HepG2 (cell line): ENCODE measurements around the gene MICALL2. TPM values are rescaled to one million over a fixed set of nuclear protein-coding genes. Genes with fewer than 3 reads are reported as not detected.

Experiments used
- ATAC-seq: fragments of 200-7000 bp; cut with Tn5 transposase; 3 replicates; pipeline ENCODE4 v1.9.1; 2020; ENCODE audit warnings: mild to moderate bottlenecking, moderate library complexity
- BruUV-seq: library from RNA; stranded (reverse); fragments of 400-500 nt; replicated peaks from 2 replicates; lab custom pipeline; 2021; lab: Mats Ljungman, UMichigan
- CTCF ChIA-PET: fragments of 300-600 bp; formaldehyde crosslinking; extraction: SDS; loops from one replicate; lab custom pipeline; 2021; ENCODE audit warnings: low total read pairs, inconsistent platforms, low intra/inter-chr PET ratio; lab: Yijun Ruan, JAX
- POLR2A ChIA-PET: fragments of 350-600 bp; sonication (Branson Sonifier 250); formaldehyde crosslinking; loops from one replicate; lab custom pipeline; 2020; ENCODE audit warnings: antibody characterized with exemption, inconsistent platforms; lab: Yijun Ruan, JAX
- DNase-seq: peaks from one replicate; pipeline ENCODE4 v3.0.0-alpha.2; 2015; ENCODE audit warnings: low spot score
- FAIRE-seq: peaks from 3 replicates; lab custom pipeline; 2011; peaks lifted over from hg19 to GRCh38; lab: Jason Lieb, UNC
- H2AFZ ChIP-seq: one replicate; pipeline ENCODE4 v1.6.1; 2011; ENCODE audit warnings: low read length, inconsistent platforms
- H3K27ac ChIP-seq: fragments of 300-600 bp; 3 replicates; pipeline ENCODE4 v1.8.0; 2011; ENCODE audit warnings: mixed run types, mild to moderate bottlenecking, mixed read lengths, low read length, inconsistent platforms; ENCODE audit not compliant: insufficient read depth; ENCODE audit errors: extremely low read length
- H3K27me3 ChIP-seq, 2 experiments: fragments of 200-600 bp in 1 of 2; 2 replicates in 1 of 2; 3 replicates in 1 of 2; pipeline versions ENCODE4 v1.6.0 to v1.8.0; 2011; ENCODE audit warnings: low read length in 2 of 2, mild to moderate bottlenecking in 2 of 2, moderate library complexity in 2 of 2, inconsistent platforms in 1 of 2; ENCODE audit not compliant: insufficient read depth in 2 of 2, control insufficient read depth in 1 of 2
- H3K36me3 ChIP-seq, 2 experiments: fragments of 200-600 bp in 1 of 2; replicated peaks in 1 of 2; 2 replicates in 1 of 2; 3 replicates in 1 of 2; pipeline versions ENCODE4 v1.5.1 to v1.8.0; 2011; ENCODE audit warnings: low read length in 2 of 2, inconsistent platforms in 1 of 2; ENCODE audit not compliant: insufficient read depth in 2 of 2, control insufficient read depth in 1 of 2
- H3K4me1 ChIP-seq: 2 replicates; pipeline ENCODE4 v1.5.1; 2012; ENCODE audit warnings: low read length, inconsistent platforms; ENCODE audit not compliant: insufficient read depth
- H3K4me2 ChIP-seq: 2 replicates; pipeline ENCODE4 v1.6.0; 2011; ENCODE audit warnings: low read depth, low read length, inconsistent platforms
- H3K4me3 ChIP-seq, 3 experiments: fragments of 200-600 bp in 1 of 3; sonication (generic), shearing (Covaris generic) in 1 of 3; replicated peaks in 1 of 3; 2 replicates each; pipeline ENCODE4 v1.5.1; 2011 to 2016; ENCODE audit warnings: low read length in 3 of 3, inconsistent platforms in 2 of 3, low read depth in 2 of 3, mild to moderate bottlenecking in 2 of 3, control low read depth in 1 of 3, mixed read lengths in 1 of 3; ENCODE audit not compliant: insufficient read depth in 1 of 3
- H3K79me2 ChIP-seq: one replicate; pipeline ENCODE4 v1.6.1; 2011; ENCODE audit warnings: low read length, inconsistent platforms; ENCODE audit not compliant: insufficient read depth
- H3K9ac ChIP-seq: 2 replicates; pipeline ENCODE4 v1.6.0; 2011; ENCODE audit warnings: mild to moderate bottlenecking, low read depth, low read length, inconsistent platforms; ENCODE audit not compliant: insufficient read depth
- H3K9me3 ChIP-seq: 2 replicates; pipeline ENCODE4 v1.5.1; 2012; ENCODE audit warnings: mild to moderate bottlenecking, low read length
- H4K20me1 ChIP-seq: 2 replicates; pipeline ENCODE4 v1.6.0; 2011; ENCODE audit warnings: inconsistent platforms, mild to moderate bottlenecking, low read length, moderate library complexity; ENCODE audit not compliant: insufficient read depth
- EEA1 ChIP-seq: sonication (generic); formaldehyde crosslinking; IDR thresholded peaks from 2 replicates; pipeline ENCODE4 v1.5.1; 2020; ENCODE audit warnings: mild to moderate bottlenecking, missing genetic modification reagents, borderline replicate concordance
- EED ChIP-seq: sonication (generic); formaldehyde crosslinking; IDR thresholded peaks from 2 replicates; pipeline ENCODE4 v1.5.0; 2020; ENCODE audit warnings: mild to moderate bottlenecking, missing genetic modification reagents
- GATA4 ChIP-seq: sonication (generic); IDR thresholded peaks from 2 replicates; pipeline ENCODE4 v1.6.1; 2016; ENCODE audit warnings: antibody characterized with exemption, low read depth, borderline replicate concordance
- HDAC1 ChIP-seq: sonication (generic); formaldehyde crosslinking; IDR thresholded peaks from 2 replicates; pipeline ENCODE4 v1.5.1; 2020; ENCODE audit warnings: mild to moderate bottlenecking, missing genetic modification reagents
- MTF2 ChIP-seq: sonication (generic); formaldehyde crosslinking; IDR thresholded peaks from 2 replicates; pipeline ENCODE4 v1.5.0; 2020; ENCODE audit warnings: missing genetic modification reagents, borderline replicate concordance
- MYNN ChIP-seq: sonication (generic); formaldehyde crosslinking; IDR thresholded peaks from 2 replicates; pipeline ENCODE4 v1.4.0; 2020; ENCODE audit warnings: mild to moderate bottlenecking, low read depth, missing genetic modification reagents
- RCOR2 ChIP-seq: IDR thresholded peaks from 2 replicates; pipeline ENCODE4 v1.6.1; 2016; ENCODE audit warnings: missing biosample characterization, missing genetic modification reagents
- SAP130 ChIP-seq: IDR thresholded peaks from 2 replicates; pipeline ENCODE4 v1.6.1; 2016; ENCODE audit warnings: low read depth
- SETDB1 ChIP-seq: sonication (generic); formaldehyde crosslinking; IDR thresholded peaks from 2 replicates; pipeline ENCODE4 v1.5.1; 2020; ENCODE audit warnings: missing genetic modification reagents, mild to moderate bottlenecking, borderline replicate concordance
- SMAD3 ChIP-seq: sonication (generic); formaldehyde crosslinking; IDR thresholded peaks from 2 replicates; pipeline ENCODE4 v1.4.0; 2020; ENCODE audit warnings: missing genetic modification reagents
- SP1 ChIP-seq, 2 experiments: fragments of 450-650 bp in 1 of 2; sonication (generic) in 1 of 2; formaldehyde crosslinking in 1 of 2; IDR thresholded peaks; 2 replicates each; pipeline versions ENCODE4 v1.4.0 to v1.6.1; 2016 to 2020; ENCODE audit warnings: missing genetic modification reagents in 1 of 2
- ZNF83 ChIP-seq: sonication (generic); formaldehyde crosslinking; IDR thresholded peaks from 2 replicates; pipeline ENCODE4 v1.4.0; 2020; ENCODE audit warnings: missing genetic modification reagents, mild to moderate bottlenecking, borderline replicate concordance
- WGBS: methylation state at CpG from one replicate; pipeline ENCODE4 v1.1.6; 2017; ENCODE audit warnings: low lambda C conversion rate; 5-methylcytosine and 5-hydroxymethylcytosine counted together
- in situ Hi-C: cut with HindIII; loops from 2 replicates; pipeline ENCODE4 v1.10.0; 2017; ENCODE audit warnings: low pct_unique_long_range_greater_than_20kb; ENCODE audit not compliant: extremely low pct_ligation_motif_present
- intact Hi-C: fragments of 100-400 bp; cut with micrococcal nuclease; formaldehyde crosslinking; loops from one replicate; pipeline ENCODE4 v1.10.0; 2022; ENCODE audit not compliant: unreplicated experiment
- polyA plus RNA-seq, 8 experiments: library from polyadenylated mRNA; depleted of rRNA in 3 of 8; stranded (reverse) in 7 of 8; unstranded in 1 of 8; fragments of >200 nt; fragmentation: Illumina TruSeq in 4 of 8; extraction: Trizol in 4 of 8; gene quantifications; 2 replicates each; pipeline versions ENCODE4 v1.2.1 to v1.2.3, GENCODE V29; 2011 to 2016; ENCODE audit warnings: low read depth in 4 of 8, missing spikeins in 1 of 8, mixed read lengths in 1 of 8; ENCODE audit not compliant: insufficient read depth in 1 of 8
- total RNA-seq, 5 experiments: library from RNA; depleted of rRNA; stranded (reverse); fragments of >200 nt; fragmentation: Illumina TruSeq; extraction: Trizol; gene quantifications; 2 replicates each; pipeline ENCODE4 v1.2.3, GENCODE V29; 2016; ENCODE audit warnings: low read depth in 1 of 5
- TF ChIP-seq, protein P1 (sequence below): fragments of 450-650 bp; IDR thresholded peaks from 2 replicates; pipeline ENCODE4 v1.6.1; 2017

The MICALL2 gene
- total and polyA plus RNA-seq, 2 of the 13 experiments (the other 11 are each of a cell fraction or from before 2014, with no cell fraction given): 5.8 to 12.4 TPM

DNA sequence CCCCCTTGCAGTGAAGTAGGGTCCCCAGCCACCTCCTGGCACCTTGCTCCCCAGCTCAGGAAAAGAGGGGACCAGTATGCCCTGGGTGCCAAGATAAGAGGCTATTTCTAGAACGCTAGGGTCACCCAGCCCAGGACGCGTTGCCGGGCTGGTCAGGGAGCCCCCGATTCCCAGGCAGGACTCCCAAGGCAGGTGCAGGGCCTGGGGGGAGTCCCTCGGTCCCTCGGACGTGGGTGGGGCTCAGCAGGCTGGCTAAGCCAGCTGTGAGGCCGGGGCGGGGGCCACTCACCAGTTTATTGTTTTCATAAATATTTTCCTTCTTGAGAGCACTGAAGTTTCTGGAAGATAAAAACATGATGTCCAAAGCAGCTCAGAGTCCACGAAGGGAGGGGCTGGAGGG is 9.3 kb downstream of the MICALL2 start (continued):
- TF ChIP-seq HDAC1 (CRISPR knock-in tag): no peak
- TF ChIP-seq ZNF83 (CRISPR knock-in tag): no peak
- TF ChIP-seq SP1 (IDR thresholded peaks at IDR 0.05): no peak
- no peak for TF ChIP-seq SP1 (CRISPR knock-in tag; IDR thresholded peaks at IDR 0.05)
- TF ChIP-seq EED: no peak
- no peak for TF ChIP-seq GATA4

DNA sequence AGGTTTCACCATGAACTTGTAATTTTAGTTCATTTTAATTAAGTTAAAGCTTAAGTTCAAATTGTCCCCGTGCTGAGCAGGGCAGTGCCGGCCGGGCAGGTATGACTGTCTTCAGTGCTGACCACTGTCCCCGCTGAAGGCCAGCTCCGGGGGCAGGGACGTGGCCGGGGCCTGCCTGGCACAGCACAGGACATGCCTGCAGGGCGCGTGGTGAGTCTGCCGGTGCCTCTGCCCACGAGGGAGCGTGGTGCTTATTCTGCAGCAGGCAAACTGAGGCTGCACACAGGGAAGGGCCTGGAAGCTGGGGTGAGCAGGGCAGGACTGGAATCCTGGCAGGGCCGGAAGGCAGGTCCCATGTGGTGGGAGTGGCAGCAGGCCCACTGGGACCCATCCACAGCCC is 9.8 kb downstream of the MICALL2 start:
- ATAC-seq: no peak
- Histone ChIP-seq H3K9me3 (no peaks in the 10 kb centered on the region), H3K79me2 (no peaks in the 10 kb centered on the region), H3K4me1 (peaks cover 23% of the 10 kb centered on the region), H4K20me1 (no peaks in the 10 kb centered on the region), H3K9ac (no peak overlapping the region), H3K27me3 (no peaks in the 10 kb centered on the region; a peak in 1 of 5 replicates), H3K27ac (no peak overlapping the region), H3K4me2 (no peak overlapping the region), H2AFZ (no peak overlapping the region), H3K36me3 (no peaks in the 10 kb centered on the region; a peak in 1 of 5 replicates), H3K4me3 (no peak overlapping the region)
- ChIA-PET POLR2A (no interaction called here), CTCF (no interaction called here)
- FAIRE-seq: no peak
- 98% methylated on average over 10 of the region's 13 CpGs for WGBS
- in situ Hi-C loops (no loop called here), intact Hi-C loops (no loop called here)
- TF ChIP-seq SAP130 (CRISPR knock-in tag) (no peak), SETDB1 (CRISPR knock-in tag) (no peak), RCOR2 (CRISPR knock-in tag) (no peak), MYNN (CRISPR knock-in tag) (no peak), EEA1 (CRISPR knock-in tag) (no peak), SMAD3 (CRISPR knock-in tag) (no peak), MTF2 (no peak)
- TF ChIP-seq, protein P1, sequence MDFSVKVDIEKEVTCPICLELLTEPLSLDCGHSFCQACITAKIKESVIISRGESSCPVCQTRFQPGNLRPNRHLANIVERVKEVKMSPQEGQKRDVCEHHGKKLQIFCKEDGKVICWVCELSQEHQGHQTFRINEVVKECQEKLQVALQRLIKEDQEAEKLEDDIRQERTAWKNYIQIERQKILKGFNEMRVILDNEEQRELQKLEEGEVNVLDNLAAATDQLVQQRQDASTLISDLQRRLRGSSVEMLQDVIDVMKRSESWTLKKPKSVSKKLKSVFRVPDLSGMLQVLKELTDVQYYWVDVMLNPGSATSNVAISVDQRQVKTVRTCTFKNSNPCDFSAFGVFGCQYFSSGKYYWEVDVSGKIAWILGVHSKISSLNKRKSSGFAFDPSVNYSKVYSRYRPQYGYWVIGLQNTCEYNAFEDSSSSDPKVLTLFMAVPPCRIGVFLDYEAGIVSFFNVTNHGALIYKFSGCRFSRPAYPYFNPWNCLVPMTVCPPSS: no peak
- no peak for DNase-seq
- no TSS peak for BruUV-seq
